GM21737 (cell line): ENCODE measurements around the gene HTR3B.
"Not testable (repeated sequence)": the region's sequence is repeated elsewhere in the genome, so short reads cannot be mapped to it uniquely, and the experiment has no call there.

Experiments used
- ATAC-seq: cut with Tn5 transposase; IDR thresholded peaks from one replicate; pipeline ENCODE4 v1.9.1; 2021; ENCODE audit warnings: mild to moderate bottlenecking, moderate library complexity; ENCODE audit not compliant: unreplicated experiment

HTR3B gene

DNA sequence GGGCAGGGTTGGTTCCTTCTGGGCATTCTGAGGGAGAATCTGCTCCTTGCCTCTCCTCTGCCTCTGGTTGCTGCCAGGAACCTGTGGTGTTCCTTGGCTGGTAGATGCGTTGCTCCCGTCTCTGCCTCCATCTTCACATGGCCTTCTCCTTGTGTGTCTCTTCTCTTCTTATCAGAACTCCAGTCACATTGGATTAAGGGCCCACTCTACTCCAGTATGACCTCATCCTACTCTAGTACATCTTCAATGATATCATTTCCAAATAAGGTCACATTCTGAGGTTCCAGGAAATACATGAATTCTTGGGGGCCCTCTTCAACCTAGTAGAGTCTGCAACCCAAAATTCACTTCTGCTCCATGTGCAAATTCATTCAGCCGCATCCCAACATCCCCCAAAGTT, 33.3 kb downstream of the HTR3B start:
- no peak for ATAC-seq

DNA sequence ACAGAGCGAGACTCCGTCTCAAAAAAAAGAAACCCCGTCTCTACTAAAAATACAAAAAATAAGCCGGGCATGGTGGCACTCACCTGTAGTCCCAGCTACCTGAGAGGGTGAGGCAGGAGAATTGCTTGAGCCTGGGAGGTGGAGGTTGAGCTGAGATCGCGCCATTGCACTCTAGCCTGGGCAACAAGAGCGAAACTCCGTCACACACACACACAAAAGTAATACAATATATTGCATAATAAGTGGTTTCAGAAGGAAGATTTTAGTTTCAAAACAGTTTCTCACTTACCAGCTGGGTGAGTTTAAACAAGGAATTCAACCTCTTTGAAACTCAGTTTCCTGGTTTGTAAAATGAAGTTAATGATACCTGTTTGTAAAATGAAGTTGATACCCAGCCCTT, 37.7 kb downstream of the HTR3B start:
- ATAC-seq = no peak

DNA sequence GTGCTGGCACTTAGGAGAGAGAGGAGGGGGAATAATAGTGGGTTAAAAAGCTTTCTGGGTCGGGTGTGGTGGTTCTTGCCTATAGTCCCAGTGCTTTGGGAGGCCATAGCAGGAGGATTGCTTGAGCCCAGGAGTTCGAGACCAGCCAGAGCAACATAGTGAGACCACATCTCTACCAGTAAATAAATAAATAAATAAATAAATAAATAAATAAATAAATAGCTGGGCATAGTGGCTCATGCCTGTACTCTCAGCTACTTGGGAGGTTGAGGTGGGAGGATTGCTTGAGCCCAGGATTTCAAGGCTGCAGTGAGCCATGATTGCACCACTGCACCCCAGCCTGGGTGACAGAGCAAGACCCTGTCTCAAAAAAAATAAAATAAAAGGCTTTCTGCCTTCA, 41.6 kb downstream of the HTR3B start:
- not testable (repeated sequence) for ATAC-seq

DNA sequence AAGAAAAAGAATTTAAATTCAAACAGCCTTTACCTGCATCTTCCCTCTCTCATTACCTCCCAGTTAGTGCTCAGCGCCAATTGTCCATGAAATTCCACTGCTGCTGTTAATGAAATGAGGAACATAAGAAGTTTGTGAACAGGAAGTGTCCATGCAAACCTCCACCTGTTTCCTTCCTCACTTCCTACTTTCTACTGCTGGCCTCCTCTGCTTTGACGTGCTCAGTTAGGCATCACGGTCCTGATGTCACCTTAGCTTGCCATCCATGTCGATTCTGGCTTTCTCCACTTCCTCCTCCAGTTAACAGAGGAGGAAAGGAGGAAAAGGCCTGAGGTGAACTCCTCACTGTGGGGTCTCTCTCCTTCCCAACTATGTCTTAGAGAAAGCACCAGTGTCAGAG, 43.4 kb downstream of the HTR3B start:
- ATAC-seq = no peak

DNA sequence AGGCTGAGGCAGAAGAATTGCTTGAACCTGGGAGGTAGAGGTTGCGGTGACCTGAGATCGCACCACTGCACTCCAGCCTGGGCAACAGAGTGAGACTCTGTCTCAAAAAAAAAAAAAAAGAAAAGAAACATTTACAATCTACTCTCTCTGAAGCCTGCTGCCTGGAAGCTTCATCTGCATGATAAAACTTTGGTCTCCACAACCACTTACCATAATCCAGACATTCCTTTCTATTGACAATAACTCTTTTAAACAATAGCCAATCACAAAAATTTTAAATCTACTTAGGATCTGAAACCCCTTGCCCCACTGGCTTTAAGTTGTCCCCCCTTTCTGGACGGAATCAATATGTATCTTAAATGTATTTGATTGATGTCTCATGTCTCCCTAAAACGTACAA, 45.3 kb downstream of the HTR3B start:
- ATAC-seq = no peak

DNA sequence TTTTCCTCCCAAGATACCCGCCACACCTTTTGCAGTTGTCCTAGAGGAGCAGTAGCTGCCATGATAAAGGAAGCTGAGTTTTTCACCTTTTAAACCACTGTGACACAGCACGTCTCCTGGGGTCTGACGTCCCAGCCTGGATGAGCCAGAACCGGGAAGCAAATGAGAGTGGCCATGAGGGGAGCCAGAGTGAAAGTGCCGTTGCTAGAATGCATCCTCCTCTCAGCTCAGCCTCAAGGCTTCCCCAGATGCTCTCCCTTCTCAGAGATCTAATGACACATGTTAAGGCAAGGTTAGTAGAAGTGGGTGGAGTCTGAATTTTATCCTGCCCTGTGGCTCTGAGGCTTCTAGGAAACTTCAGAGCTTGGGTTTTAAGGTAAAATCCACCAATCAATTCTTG, 46.9 kb downstream of the HTR3B start:
- ATAC-seq = no peak

DNA sequence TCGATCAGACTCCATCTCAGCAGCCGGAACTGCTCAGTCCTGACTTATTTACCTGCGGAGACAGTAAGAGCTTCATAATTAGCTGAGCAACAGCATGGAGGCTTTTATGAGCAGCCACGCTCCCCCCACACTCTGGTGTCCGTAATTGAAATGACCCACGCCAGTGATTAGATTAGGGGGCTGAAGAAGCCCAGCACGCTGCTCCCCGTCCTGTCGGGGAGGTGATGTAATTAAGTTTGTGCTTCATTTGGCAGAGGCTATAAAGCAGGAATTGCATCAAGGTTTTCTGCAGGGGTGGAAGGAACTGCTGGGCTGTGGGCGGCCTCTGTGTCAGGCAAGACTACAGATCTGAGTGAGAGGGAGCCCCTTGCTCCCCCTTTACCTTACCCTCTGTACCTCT, 47.5 kb downstream of the HTR3B start:
- ATAC-seq = no peak

DNA sequence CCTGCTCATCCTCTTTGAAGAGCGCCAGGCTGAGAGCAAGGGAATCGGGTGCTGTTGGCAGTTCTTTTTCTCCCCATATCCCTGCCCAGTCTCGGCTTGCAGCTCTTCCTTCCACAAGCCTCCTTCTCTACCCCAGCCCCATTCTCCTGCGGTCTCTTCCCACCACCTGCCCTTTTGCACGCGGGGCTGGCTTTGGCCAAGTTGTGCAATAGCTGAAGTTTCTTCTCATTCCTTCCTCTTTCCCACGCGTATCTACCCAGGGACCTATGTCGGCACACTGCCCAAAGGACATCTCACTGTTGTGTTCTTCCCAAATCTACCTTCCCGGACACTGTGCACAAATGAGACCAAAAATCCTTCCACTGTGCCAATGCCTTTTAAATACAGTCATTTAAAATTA, 48.0 kb downstream of the HTR3B start:
- ATAC-seq = no peak

DNA sequence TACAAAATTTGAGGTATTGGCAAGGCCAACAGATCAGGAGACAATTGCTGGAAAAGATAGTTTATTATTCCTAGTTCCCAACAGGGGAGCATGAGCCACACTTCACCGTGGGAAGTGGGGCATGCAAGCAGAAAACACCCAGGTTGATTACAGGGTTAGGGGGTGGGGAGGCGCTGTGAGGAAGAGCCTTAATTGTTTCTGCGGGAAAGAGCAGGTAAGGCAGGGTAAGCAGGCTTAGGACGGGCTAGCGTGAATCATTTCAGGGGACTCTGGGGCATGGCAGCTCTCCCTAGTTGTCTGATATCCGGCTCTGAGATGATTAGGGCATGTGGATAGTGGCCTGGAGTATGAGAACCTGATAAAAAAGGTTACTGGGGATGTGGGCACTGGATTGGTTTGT, 49.6 kb downstream of the HTR3B start:
- no peak for ATAC-seq

DNA sequence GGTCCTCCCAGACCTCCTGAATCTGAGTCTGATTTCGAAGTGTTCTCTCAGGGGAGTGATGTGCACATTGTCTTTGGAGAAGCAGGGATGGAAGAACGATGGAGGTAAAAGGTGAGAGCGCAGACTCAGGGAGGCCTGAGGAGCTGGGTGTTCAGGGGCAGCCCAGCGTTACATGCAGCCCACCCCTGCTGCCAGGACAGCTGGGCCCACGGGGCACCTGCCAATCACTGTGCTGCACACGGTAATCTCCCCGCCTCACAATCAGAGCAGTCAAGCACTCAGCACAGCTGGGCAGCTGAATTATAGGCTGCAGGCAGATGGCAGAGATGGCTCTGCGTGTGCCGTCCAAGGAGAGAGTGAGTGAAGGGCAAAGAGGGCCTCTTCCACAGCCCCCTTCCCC, 52.4 kb downstream of the HTR3B start:
- no peak for ATAC-seq

DNA sequence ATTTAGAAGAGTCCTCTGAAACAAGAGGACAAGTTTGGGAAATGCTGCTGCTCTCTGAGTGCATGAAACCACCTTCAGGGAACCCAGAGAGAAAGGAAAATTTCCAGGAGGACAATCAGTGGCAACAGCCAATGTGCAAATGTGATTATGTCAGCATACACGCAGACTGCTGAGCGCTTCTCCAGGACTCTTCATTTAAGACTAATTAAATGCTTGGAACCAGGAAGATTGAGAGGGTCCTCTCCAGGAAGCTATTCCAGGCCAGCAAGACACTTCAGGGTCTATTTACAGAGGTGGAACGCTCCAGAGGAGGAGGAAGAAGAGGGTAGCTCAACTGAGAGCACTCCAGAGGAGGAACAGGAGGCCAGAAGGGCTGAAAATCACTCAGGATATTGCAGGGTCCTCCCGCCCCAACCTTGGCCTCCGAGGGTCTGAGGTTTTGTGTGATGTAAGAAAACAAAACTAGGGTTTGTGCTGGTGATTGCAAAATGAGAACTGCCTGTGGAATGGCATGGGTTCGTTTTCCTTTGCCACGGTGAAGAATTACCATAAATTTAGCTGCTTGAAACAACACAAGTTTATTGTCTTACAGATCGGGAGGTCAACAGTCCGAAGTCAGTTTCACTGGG, 56.2 kb downstream of the HTR3B start:
- no peak for ATAC-seq

DNA sequence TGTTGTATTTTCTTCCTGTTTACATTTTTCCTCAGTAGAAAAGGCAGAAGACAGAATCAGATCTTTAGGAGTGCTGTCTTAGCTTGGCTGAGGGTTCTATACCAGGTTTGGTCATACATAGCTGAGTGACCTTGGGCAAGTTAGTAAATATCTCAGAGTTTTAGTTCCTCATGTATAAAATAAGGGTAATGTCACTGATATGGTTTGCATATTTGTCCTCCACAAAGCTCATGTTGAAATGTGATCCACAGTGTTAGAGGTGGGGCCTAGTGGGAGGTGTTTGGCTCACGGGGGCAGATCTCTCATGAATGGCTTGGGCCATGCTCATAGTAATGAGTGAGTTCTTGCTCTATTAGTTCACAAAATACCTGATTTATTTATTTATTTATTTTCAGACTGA, 62.8 kb downstream of the HTR3B start:
- no peak for ATAC-seq

DNA sequence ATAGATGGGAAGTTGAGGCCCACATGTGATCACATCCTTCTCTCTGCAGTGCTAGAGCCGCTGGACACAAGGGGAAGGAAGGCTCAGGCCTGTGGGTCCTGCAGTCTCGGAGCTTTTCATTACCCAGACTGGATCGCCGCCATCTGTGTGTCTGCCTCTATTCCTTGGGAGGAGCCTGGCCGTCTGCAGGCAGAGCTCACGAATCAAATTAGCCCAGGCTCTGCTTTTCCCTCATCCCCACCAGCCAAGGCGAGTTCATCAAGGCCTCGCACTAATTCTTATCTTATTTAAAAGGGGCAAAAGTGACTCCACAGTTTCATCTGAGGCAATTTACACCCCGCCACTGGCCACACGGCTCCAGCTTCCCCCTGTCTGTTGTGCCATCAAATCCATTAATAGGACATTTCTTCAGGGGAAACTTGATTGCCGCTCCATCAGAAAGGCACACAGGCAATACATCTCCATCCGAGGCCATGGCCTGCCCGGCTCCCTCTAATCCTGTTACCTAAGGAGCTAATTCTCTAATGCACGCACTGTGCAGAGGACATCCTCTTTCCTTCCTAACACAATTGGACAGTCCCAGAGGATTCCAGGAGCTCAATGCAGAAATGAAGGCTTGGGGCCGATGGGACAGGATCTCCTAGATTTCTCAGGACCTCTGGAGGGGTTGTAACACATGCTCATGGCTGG, 67.1 kb downstream of the HTR3B start:
- ATAC-seq = no peak

DNA sequence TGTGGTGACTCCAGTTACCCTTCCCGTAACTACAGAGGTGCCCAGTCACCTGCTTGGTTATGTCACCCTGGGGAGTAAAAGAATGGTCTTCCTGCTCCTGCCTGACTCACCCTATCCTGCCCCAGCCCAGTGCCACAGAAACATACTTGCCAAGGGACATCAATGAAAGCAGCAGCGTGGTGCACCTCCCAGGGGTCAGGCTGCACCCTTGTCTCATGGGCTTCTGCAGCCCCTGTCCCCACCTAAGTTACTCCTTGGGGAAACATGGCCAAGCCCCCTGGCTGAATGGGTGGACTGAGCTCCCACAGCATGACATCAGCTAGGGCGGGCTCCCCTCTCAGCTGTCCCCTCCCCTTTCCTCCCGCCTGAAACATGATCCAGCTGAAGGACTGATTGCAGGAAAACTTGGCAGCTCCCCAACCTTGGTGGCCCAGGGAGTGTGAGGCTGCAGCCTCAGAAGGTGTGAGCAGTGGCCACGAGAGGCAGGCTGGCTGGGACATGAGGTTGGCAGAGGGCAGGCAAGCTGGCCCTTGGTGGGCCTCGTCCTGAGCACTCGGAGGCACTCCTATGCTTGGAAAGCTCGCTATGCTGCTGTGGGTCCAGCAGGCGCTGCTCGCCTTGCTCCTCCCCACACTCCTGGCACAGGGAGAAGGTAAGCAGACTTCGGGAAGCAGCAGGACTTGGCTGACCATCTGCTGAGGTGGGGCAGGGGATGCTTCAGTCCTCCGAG, 70.3 kb downstream of the HTR3B start, which contains the start of gene HTR3A:
TSS of gene HTR3A (plus strand) at position 368 of the 730 bp plus-strand sequence. CDS start at position 586, 218 bp downstream.
- ATAC-seq = no peak

DNA sequence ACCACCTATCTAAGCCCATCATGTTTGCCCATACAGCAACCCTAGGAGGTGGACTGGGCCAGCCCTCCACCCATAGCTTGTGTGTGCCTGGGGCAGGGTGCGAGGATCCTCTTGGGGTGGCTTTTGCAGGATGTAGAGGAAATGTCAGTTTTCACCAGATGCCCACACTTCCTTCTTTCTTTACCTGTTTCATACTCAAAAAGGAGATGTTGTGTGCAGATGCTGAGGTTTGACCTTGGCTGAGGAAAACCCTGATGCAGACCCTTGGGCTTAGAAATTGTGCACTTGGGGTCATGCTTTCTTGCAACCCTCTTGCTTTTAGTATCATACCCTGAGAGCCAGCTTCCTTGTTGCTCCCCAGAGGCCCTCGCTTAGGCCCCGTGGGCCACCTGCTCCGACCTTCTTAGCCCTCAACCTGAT, 72.5 kb downstream of the HTR3B start:
- no peak for ATAC-seq

DNA sequence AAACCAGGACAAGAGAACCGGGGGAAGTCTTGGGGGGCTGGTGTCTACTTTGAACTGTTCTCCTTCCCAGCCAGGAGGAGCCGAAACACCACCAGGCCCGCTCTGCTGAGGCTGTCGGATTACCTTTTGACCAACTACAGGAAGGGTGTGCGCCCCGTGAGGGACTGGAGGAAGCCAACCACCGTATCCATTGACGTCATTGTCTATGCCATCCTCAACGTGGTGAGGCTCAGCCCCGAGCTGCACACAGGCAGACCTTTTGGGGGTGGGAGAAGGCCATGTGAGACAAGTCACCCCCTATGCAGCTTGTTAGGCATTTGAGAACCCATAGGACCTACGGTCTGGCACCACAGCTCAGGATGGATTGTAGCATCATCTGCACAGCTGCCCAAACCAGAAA, 73.1 kb downstream of the HTR3B start:
- ATAC-seq = no peak

DNA sequence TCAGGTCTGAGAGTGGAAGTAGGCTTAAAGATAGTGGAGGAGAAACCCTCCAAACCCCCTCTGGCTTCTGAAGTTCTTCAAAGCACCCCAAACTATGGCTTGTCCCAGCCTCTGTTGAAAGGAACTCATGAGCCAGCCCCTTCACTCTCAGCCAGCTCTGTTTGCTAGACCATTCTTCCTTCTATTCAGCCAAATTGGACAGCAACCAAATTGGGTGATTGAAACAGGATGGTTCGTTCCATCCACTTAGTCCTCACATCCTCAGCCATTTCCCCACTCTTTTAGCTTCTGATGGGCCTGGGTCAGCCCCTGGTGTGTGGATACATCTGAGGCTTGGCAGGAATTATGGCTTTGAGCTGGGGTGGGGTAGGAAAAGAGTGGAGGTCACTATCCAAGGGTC, 74.8 kb downstream of the HTR3B start:
- ATAC-seq = no peak

DNA sequence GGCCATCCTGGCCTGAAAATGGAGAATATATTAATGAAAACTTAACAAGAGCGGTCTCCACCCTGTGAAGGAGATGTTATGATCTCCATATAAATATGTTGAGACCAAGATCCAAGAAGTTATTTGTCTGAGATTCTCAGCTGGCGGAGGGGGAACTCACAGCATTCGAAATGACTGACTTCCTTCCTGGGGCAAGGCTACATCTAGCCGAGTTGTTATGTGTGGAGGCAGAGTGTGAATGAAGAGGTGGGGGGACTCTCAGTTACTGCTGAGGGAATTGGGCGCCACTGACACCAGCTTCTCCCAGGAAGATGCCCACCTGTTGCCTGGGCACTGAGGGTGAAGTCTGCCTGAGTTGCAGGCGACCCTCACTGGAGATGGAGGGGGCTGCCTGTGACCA, 76.2 kb downstream of the HTR3B start:
- ATAC-seq = no peak

DNA sequence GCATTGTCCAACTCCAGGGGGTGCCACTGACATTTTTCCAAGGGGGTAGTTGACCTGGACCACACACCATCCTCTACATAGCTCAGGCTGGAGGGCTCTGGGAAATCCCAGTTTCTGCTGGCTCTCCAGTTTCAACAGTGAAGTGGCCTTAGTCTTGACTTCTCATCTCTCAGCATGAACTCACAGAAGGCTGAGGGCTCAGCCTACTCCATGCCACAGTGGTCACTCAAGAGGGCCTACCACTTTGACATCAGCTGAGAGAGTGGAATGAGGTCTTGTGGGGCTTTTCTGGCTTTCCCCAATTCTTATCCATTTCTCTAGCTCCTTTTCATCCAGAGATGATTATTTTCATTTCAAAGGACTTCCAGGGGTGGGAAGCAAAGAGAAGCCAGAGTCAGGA, 77.7 kb downstream of the HTR3B start:
- no peak for ATAC-seq

DNA sequence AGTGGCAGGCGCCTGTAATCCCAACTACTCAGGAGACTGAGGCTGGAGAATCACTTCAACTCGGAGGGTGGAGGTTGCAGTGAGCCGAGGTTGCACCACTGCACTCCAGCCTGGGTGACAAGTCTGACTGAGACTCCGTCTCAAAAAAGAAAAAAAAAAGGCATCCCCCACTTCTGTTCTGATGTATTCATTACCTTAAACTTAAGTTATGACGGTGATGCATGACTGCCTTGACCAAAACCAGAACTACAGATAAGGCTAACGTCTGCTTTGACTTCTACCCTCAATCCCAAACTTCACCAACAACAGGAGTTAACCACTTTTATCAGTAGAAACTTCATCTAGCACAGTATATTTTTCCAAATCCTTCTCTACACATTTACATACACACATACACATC, 80.2 kb downstream of the HTR3B start:
- ATAC-seq = no peak

DNA sequence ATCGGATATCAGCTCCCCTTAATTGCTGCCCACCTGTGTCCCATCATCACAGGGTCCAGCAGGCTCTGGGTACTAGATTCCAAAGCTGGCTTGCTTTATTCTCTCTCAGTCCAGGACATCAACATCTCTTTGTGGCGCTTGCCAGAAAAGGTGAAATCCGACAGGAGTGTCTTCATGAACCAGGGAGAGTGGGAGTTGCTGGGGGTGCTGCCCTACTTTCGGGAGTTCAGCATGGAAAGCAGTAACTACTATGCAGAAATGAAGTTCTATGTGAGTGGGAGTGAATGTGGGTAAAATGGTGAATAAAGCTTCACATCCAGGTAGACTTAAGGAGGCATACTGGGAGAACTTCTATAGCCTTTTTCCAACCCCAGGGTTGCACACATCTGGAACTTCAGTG, 81.3 kb downstream of the HTR3B start:
- no peak for ATAC-seq
